Upper lobe of left lung (tissue), 6 donors: ENCODE data around the gene TMEFF1. TPM values are rescaled to one million over a fixed set of nuclear protein-coding genes. Genes with fewer than 3 reads are reported as not detected.
A peak's percentile ranks its signal among the peaks of the same experiment; 100 is the strongest.

Experiments used
- ATAC-seq, 2 donors: fragments of 200-7000 bp; cut with Tn5 transposase; one replicate each; pipeline ENCODE4 v1.9.1; 2022; ENCODE audit warnings: mild to moderate bottlenecking in 2 of 2, moderate library complexity in 2 of 2; ENCODE audit not compliant: low FRiP score in 2 of 2
- DNase-seq, 2 donors: peaks; one replicate each; pipeline ENCODE4 v3.0.0-alpha.2; 2019 to 2020
- H3K27ac ChIP-seq, 4 donors: fragments of 200-600 bp; sonication (generic); one replicate each; pipeline ENCODE4 v1.5.1; 2016 to 2019
- H3K27me3 ChIP-seq, 4 donors: fragments of 200-600 bp; sonication (generic); one replicate each; pipeline ENCODE4 v1.5.1; 2017 to 2019
- H3K36me3 ChIP-seq, 4 donors: fragments of 200-600 bp; sonication (generic); one replicate each; pipeline ENCODE4 v1.5.1; 2016 to 2019
- H3K4me1 ChIP-seq, 4 donors: fragments of 200-600 bp; sonication (generic); one replicate each; pipeline ENCODE4 v1.5.1; 2018 to 2019
- H3K4me3 ChIP-seq, 4 donors: fragments of 200-600 bp; sonication (generic); one replicate each; pipeline ENCODE4 v1.5.1; 2017 to 2019; ENCODE audit warnings: mild to moderate bottlenecking in 2 of 4, moderate library complexity in 1 of 4
- H3K9me3 ChIP-seq, 4 donors: fragments of 200-600 bp; sonication (generic); one replicate each; pipeline ENCODE4 v1.5.1; 2018 to 2019
- CTCF ChIP-seq, 6 experiments: fragments of 450-650 bp in 4 of 6; fragments of 200-600 bp in 2 of 6; sonication (generic) in 2 of 6; IDR thresholded peaks; one replicate each; pipeline ENCODE4 v1.5.1; 2016 to 2019; ENCODE audit warnings: antibody characterized with exemption in 6 of 6
- EP300 ChIP-seq, 4 donors: sonication (generic); formaldehyde crosslinking; IDR thresholded peaks; one replicate each; pipeline ENCODE4 v1.5.1; 2017; ENCODE audit warnings: antibody characterized with exemption in 4 of 4, control low read depth in 2 of 4
- POLR2A ChIP-seq, 4 donors: fragments of 450-650 bp; IDR thresholded peaks; one replicate each; pipeline ENCODE4 v1.5.1; 2016 to 2017; ENCODE audit warnings: antibody characterized with exemption in 4 of 4, mild to moderate bottlenecking in 2 of 4
- POLR2AphosphoS5 ChIP-seq, 2 donors: sonication (generic); formaldehyde crosslinking; IDR thresholded peaks; one replicate each; pipeline ENCODE4 v1.5.1; 2017; ENCODE audit warnings: antibody characterized with exemption in 2 of 2
- WGBS, 2 donors: methylation state at CpG; one replicate each; pipeline ENCODE4 v1.1.5; 2017 to 2018; 5-methylcytosine and 5-hydroxymethylcytosine counted together
- total RNA-seq, 6 donors: library from RNA; depleted of rRNA in 4 of 6; stranded (reverse); fragments of >200 nt in 4 of 6; gene quantifications; one replicate each; pipeline versions ENCODE4 v1.1.0 to v1.2.1, GENCODE V29; 2016 to 2021
- donor health status: DM: no; HTN: no; CAD: no; lungs with moderate emphysema.
- donor health status: DM: no; HTN: yes; CAD: no; lungs with severe emphysema.

Gene TMEFF1
- total RNA-seq, 6 donors from 2014 or later: 0.11 to 0.30 (median 0.18) TPM; not detected in 2

- DNase-seq: peak in 1 of 2 donors; percentile 44
- 13 to 34% methylated on average over 9 to 22 of the region's 65 CpGs for WGBS, 2 donors
- Histone ChIP-seq H3K27ac (peak overlapping the region; percentile 81 to 93 (median 88)), H3K36me3 (no peaks in the 10 kb centered on the region), H3K27me3 (no peaks in the 10 kb centered on the region), H3K4me3 (peak overlapping the region; percentile 87 to 94 (median 92)), H3K4me1 (peaks cover 14 to 30% (median 24%) of the 10 kb centered on the region in 4 donors), H3K9me3 (no peaks in the 10 kb centered on the region)
- ATAC-seq: peak; percentile 45 to 56
- TF ChIP-seq CTCF (IDR thresholded peaks at IDR 0.05) (no peak), POLR2AphosphoS5 (IDR thresholded peaks at IDR 0.05) (no peak), POLR2A (IDR thresholded peaks at IDR 0.05) (no peak), EP300 (IDR thresholded peaks at IDR 0.05) (no peak)
Observed at GRCh38 chr9:100427366-100428263, 45.3 kb upstream of the TMEFF1 start.

GRCh38 chr9:100428871-100429654, 43.9 kb upstream of the TMEFF1 start:
- Histone ChIP-seq H3K4me3 (no peak overlapping the region), H3K4me1 (peaks cover 14 to 30% (median 24%) of the 10 kb centered on the region in 4 donors), H3K9me3 (no peaks in the 10 kb centered on the region), H3K36me3 (no peaks in the 10 kb centered on the region), H3K27ac (peak overlapping the region; percentile 25 to 93 (median 58)), H3K27me3 (no peaks in the 10 kb centered on the region)
- peak in 2 of 4 donors; percentile 15 to 51 for TF ChIP-seq EP300 (IDR thresholded peaks at IDR 0.05)
- no peak for TF ChIP-seq POLR2A (IDR thresholded peaks at IDR 0.05)
- TF ChIP-seq CTCF (IDR thresholded peaks at IDR 0.05): no peak
- peak; percentile 19 to 80 for TF ChIP-seq POLR2AphosphoS5 (IDR thresholded peaks at IDR 0.05)
- 69 to 78% methylated on average over 9 of the region's 9 CpGs for WGBS, 2 donors
- DNase-seq (no peak), ATAC-seq (peak; percentile 31 to 71)

- H3K4me3 ChIP-seq: no peak overlapping the region
- no peak overlapping the region for H3K27ac ChIP-seq
- H3K36me3 ChIP-seq: no peaks in the 10 kb centered on the region
- TF ChIP-seq POLR2AphosphoS5 (IDR thresholded peaks at IDR 0.05) (no peak), POLR2A (IDR thresholded peaks at IDR 0.05) (no peak), CTCF (IDR thresholded peaks at IDR 0.05) (no peak)
- no peaks in the 10 kb centered on the region for H3K27me3 ChIP-seq
- H3K4me1 ChIP-seq: peaks cover 14 to 30% (median 24%) of the 10 kb centered on the region in 4 donors
- ATAC-seq: no peak
- 96 to 97% methylated on average over 5 of the region's 5 CpGs for WGBS, 2 donors
- no peak for DNase-seq
- no peaks in the 10 kb centered on the region for H3K9me3 ChIP-seq
Observed at GRCh38 chr9:100430286-100430940, 42.5 kb upstream of the TMEFF1 start.

- H3K27ac ChIP-seq: no peak overlapping the region
- H3K9me3 ChIP-seq: no peaks in the 10 kb centered on the region
- no peak for ATAC-seq
- TF ChIP-seq POLR2A (IDR thresholded peaks at IDR 0.05) (no peak), POLR2AphosphoS5 (IDR thresholded peaks at IDR 0.05) (no peak), EP300 (IDR thresholded peaks at IDR 0.05) (no peak), CTCF (IDR thresholded peaks at IDR 0.05) (no peak)
- 79% methylated on average over 5 of the region's 5 CpGs for WGBS, 2 donors
- DNase-seq: no peak
- H3K4me1 ChIP-seq: peaks cover 8 to 22% (median 17%) of the 10 kb centered on the region in 4 donors
- no peaks in the 10 kb centered on the region for H3K36me3 ChIP-seq
- H3K27me3 ChIP-seq: no peaks in the 10 kb centered on the region
- H3K4me3 ChIP-seq: no peak overlapping the region
Observed at GRCh38 chr9:100431886-100432285, 41.1 kb upstream of the TMEFF1 start.
